ACHN (cell line): ENCODE data around the gene SH3BP5.

Source experiments
- DNase-seq: peaks from one replicate; pipeline ENCODE4 v3.0.0-alpha.2; 2015
- in situ Hi-C: cut with HindIII; loops from 2 replicates; pipeline ENCODE4 v1.10.0; 2017; ENCODE audit warnings: low sequenced_read_pairs, low pct_ligation_motif_present, low pct_unique_long_range_greater_than_20kb

Gene SH3BP5

GRCh38 chr3:15330031-15330596 is 2.3 kb downstream of the SH3BP5 start:
- in situ Hi-C loops: no loop called here
- no peak for DNase-seq

GRCh38 chr3:15329046-15330005 is 3.1 kb downstream of the SH3BP5 start:
- no peak for DNase-seq
- in situ Hi-C loops: no loop called here

- in situ Hi-C loops: no loop called here
- DNase-seq: no peak
Measured at GRCh38 chr3:15327941-15328340, 4.4 kb downstream of the SH3BP5 start.

- no peak for DNase-seq
- in situ Hi-C loops: no loop called here
Measured at GRCh38 chr3:15326673-15327072, 5.7 kb downstream of the SH3BP5 start.

GRCh38 chr3:15326037-15326436 is 6.3 kb downstream of the SH3BP5 start:
- in situ Hi-C loops: no loop called here
- no peak for DNase-seq

- in situ Hi-C loops: no loop called here
Measured at GRCh38 chr3:15325228-15325627, 7.2 kb downstream of the SH3BP5 start.

GRCh38 chr3:15324379-15324808 is 8.0 kb downstream of the SH3BP5 start:
- DNase-seq: no peak
- in situ Hi-C loops: no loop called here

More at GRCh38 chr3:15325228-15325627, 7.2 kb downstream of the SH3BP5 start:
- DNase-seq: no peak

- in situ Hi-C loops: no loop called here
- no peak for DNase-seq
Measured at GRCh38 chr3:15323063-15323462, 9.3 kb downstream of the SH3BP5 start.

GRCh38 chr3:15321349-15321748 is 11.0 kb downstream of the SH3BP5 start:
- in situ Hi-C loops: no loop called here
- no peak for DNase-seq

- in situ Hi-C loops: no loop called here
- DNase-seq: no peak
Measured at GRCh38 chr3:15319575-15319974, 12.8 kb downstream of the SH3BP5 start.

GRCh38 chr3:15319136-15319535 is 13.2 kb downstream of the SH3BP5 start:
- in situ Hi-C loops: no loop called here
- DNase-seq: no peak

- no peak for DNase-seq
- in situ Hi-C loops: no loop called here
Measured at GRCh38 chr3:15318661-15319060, 13.7 kb downstream of the SH3BP5 start.

GRCh38 chr3:15316998-15317435 is 15.4 kb downstream of the SH3BP5 start:
- in situ Hi-C loops: no loop called here
- DNase-seq: no peak

- in situ Hi-C loops: no loop called here
- no peak for DNase-seq
Measured at GRCh38 chr3:15315003-15315402, 17.4 kb downstream of the SH3BP5 start.

GRCh38 chr3:15314276-15314675 is 18.1 kb downstream of the SH3BP5 start:
- no peak for DNase-seq
- in situ Hi-C loops: no loop called here

- DNase-seq: no peak
- in situ Hi-C loops: no loop called here
Measured at GRCh38 chr3:15313461-15313860, 18.9 kb downstream of the SH3BP5 start.

GRCh38 chr3:15312550-15312949 is 19.8 kb downstream of the SH3BP5 start:
- in situ Hi-C loops: no loop called here
- no peak for DNase-seq

- in situ Hi-C loops: no loop called here
- DNase-seq: peak; percentile 11
Measured at GRCh38 chr3:15310491-15311370, 21.7 kb downstream of the SH3BP5 start.
